Endothelial cell of umbilical vein (primary cell): Measurements from ENCODE around the gene GC.

Source experiments
- EZH2 ChIP-seq: IDR thresholded peaks from 2 replicates; pipeline ENCODE4 v1.6.1; 2012; ENCODE audit warnings: borderline replicate concordance, low read depth, mild to moderate bottlenecking, moderate library complexity, low read length, inconsistent platforms; ENCODE audit not compliant: severe bottlenecking
- GATA2 ChIP-seq: IDR thresholded peaks from 2 replicates; pipeline ENCODE4 v1.7.0; 2011; ENCODE audit warnings: low read depth, mild to moderate bottlenecking, moderate library complexity, mixed read lengths, low read length; ENCODE audit not compliant: insufficient read length, insufficient read depth
- MYC ChIP-seq: IDR thresholded peaks from one replicate; pipeline ENCODE4 v1.6.1; 2011; ENCODE audit warnings: mild to moderate bottlenecking, low read depth, low read length
- POLR2A ChIP-seq: IDR thresholded peaks from 2 replicates; pipeline ENCODE4 v1.6.1; 2012; ENCODE audit warnings: low read depth, mild to moderate bottlenecking, control low read depth, low read length
- POLR2AphosphoS5 ChIP-seq: IDR thresholded peaks from 2 replicates; pipeline ENCODE4 v1.6.1; 2012; ENCODE audit warnings: low read depth, mild to moderate bottlenecking, control low read depth, low read length, moderate library complexity; ENCODE audit not compliant: insufficient read depth
- TF ChIP-seq, protein P1 (sequence below), 2 donors: IDR thresholded peaks; 1 replicate in 1 of 2; 2 replicates in 1 of 2; pipeline ENCODE4 v1.5.1; 2011; ENCODE audit warnings: low read length in 2 of 2, mild to moderate bottlenecking in 2 of 2, moderate library complexity in 2 of 2, control low read depth in 1 of 2, inconsistent platforms in 1 of 2, low read depth in 1 of 2; ENCODE audit not compliant: insufficient read depth in 1 of 2; ENCODE audit errors: extremely low read depth in 1 of 2
- TF ChIP-seq, protein P2 (sequence below): IDR thresholded peaks from 2 replicates; pipeline ENCODE4 v1.6.1; 2011; ENCODE audit not compliant: insufficient read depth, insufficient read length

DNA sequence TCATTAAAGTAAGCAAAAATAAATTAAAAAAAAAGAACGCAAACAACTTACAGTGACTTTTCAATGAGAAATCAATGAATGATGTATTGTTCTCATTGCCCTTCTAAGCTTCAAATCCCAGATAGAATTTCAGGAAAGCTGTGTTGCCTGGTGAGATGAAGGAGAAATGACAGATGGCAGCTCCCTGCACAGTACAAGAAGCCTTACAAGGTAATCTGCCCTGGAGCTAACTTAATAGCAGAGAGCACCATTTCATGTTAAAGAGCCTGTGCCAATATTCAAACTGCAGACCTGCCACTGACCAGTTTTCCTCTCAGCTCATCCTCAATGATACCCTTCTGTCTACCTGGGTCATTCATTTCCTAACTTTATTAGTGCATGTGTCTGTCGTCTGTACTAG is 54.0 kb downstream of the GC start:
- no peak for TF ChIP-seq EZH2
- TF ChIP-seq GATA2: no peak
- TF ChIP-seq, protein P1, sequence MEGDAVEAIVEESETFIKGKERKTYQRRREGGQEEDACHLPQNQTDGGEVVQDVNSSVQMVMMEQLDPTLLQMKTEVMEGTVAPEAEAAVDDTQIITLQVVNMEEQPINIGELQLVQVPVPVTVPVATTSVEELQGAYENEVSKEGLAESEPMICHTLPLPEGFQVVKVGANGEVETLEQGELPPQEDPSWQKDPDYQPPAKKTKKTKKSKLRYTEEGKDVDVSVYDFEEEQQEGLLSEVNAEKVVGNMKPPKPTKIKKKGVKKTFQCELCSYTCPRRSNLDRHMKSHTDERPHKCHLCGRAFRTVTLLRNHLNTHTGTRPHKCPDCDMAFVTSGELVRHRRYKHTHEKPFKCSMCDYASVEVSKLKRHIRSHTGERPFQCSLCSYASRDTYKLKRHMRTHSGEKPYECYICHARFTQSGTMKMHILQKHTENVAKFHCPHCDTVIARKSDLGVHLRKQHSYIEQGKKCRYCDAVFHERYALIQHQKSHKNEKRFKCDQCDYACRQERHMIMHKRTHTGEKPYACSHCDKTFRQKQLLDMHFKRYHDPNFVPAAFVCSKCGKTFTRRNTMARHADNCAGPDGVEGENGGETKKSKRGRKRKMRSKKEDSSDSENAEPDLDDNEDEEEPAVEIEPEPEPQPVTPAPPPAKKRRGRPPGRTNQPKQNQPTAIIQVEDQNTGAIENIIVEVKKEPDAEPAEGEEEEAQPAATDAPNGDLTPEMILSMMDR (IDR thresholded peaks at IDR 0.05; ENCODE audit: extremely low read depth in 1 of 2, insufficient read depth in 1 of 2, low read depth in 1 of 2, low read length in 2 of 2): no peak
- TF ChIP-seq POLR2A: no peak
- TF ChIP-seq POLR2AphosphoS5: no peak
- TF ChIP-seq, protein P2, sequence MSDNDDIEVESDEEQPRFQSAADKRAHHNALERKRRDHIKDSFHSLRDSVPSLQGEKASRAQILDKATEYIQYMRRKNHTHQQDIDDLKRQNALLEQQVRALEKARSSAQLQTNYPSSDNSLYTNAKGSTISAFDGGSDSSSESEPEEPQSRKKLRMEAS: no peak
- no peak for TF ChIP-seq MYC
